HG02759 (cell line): ENCODE measurements around the gene SKIL.

Source experiments
- ATAC-seq: cut with Tn5 transposase; IDR thresholded peaks from one replicate; pipeline ENCODE4 v1.9.1; 2021; ENCODE audit warnings: mild to moderate bottlenecking, moderate library complexity; ENCODE audit not compliant: unreplicated experiment

The SKIL gene

GRCh38 chr3:170431054-170431453, 73.5 kb downstream of the SKIL start:
- ATAC-seq = no peak

- no peak for ATAC-seq
These were observed 74.9 kb downstream of the SKIL start for GRCh38 chr3:170432416-170432815.

GRCh38 chr3:170436697-170437096, 79.2 kb downstream of the SKIL start:
- ATAC-seq = no peak

DNA sequence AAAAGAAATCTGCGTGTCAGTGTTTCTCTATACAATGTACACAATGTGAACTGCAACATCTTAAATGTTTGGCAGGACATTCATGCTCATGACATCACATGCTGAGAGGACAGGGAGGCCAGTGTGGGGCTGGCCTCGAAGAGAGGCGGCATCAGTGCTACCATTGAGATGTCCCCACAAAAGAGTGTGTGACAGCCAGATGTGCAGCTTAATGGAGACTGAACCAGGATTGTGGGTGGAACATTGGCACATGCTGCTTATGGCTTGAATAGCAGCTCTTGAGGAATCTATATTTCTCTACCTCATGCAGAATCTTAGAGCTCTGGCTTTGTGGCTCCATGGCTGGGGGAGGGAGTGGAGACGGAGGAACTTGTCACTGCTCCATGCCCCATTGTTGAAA, 79.7 kb downstream of the SKIL start:
- ATAC-seq = no peak

DNA sequence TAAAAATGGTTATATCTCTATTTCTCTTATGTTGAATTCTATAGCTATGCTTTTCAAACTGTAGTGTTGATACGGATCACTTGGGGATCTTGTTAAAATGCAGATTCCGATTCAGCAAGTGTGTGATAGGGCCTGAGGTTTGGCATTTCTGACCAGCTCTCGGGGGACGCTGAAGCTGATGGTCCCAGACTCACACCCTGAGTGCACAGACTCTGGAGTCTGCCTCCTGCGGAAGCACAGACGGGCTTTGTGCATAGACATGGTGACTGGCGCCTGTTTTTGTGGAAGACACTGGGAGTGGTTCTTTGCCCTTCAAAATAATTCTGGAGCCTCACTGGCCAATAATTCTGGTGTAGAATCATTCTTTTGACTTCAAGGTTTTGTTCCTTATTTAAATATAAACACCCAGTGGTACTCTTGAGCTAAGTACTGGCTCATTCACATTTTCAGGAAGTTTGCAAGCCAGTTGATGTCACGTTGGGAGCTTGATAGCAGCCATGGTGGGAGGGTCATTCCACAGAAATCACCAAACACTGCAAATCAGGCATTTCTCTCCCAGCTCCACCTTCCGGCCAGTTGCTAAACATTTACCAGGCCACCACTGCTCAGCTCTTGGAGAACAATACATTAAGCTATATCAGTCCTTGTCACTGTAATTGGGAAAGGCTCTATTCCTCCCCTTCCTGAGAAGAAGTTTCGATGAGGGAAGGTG, 80.3 kb downstream of the SKIL start:
- no peak for ATAC-seq

GRCh38 chr3:170438836-170439235, 81.3 kb downstream of the SKIL start:
- ATAC-seq = no peak

GRCh38 chr3:170440344-170440743, 82.8 kb downstream of the SKIL start:
- ATAC-seq = no peak

GRCh38 chr3:170441412-170441811, 83.9 kb downstream of the SKIL start:
- ATAC-seq = no peak

DNA sequence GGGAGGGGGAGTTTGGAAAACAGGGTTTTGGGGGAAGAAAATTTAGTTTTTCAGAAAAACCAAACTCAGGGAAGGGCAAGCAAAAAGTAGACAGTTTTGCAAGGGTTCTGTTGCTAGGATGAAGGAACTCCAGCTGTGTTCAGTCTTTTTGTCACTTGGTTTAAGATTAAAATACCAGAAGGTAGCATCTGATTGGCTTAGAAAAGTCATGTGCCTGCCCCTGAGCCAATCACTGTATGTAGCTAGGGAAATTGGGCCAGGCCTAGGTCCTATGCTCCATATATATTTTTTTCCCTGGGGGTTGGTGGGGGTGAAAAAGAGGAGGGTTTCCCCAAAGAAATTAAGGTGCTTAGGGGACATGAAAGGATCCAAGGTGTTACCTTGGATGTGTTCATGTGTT, 85.4 kb downstream of the SKIL start:
- ATAC-seq = no peak

GRCh38 chr3:170443457-170443856, 85.9 kb downstream of the SKIL start:
- no peak for ATAC-seq
